HG03039 (cell line): ENCODE measurements around the gene TLDC2.

Experiments used
- ATAC-seq: cut with Tn5 transposase; IDR thresholded peaks from one replicate; pipeline ENCODE4 v1.9.1; 2021; ENCODE audit warnings: mild to moderate bottlenecking, moderate library complexity; ENCODE audit not compliant: unreplicated experiment

The TLDC2 gene

GRCh38 chr20:36849333-36850065 lies 26.4 kb upstream of the TLDC2 start:
- no peak for ATAC-seq

GRCh38 chr20:36850759-36851158 lies 25.2 kb upstream of the TLDC2 start:
- ATAC-seq, result no peak

GRCh38 chr20:36851490-36851889 lies 24.4 kb upstream of the TLDC2 start:
- no peak for ATAC-seq

GRCh38 chr20:36852187-36852586 lies 23.8 kb upstream of the TLDC2 start:
- peak; percentile 36 for ATAC-seq

GRCh38 chr20:36854348-36855240 lies 21.3 kb upstream of the TLDC2 start:
- ATAC-seq, result no peak

- ATAC-seq, result no peak
These were observed 20.7 kb upstream of the TLDC2 start for GRCh38 chr20:36855241-36855657.

- no peak for ATAC-seq
These were observed 19.7 kb upstream of the TLDC2 start for GRCh38 chr20:36856195-36856594.

GRCh38 chr20:36856691-36857635 lies 19.0 kb upstream of the TLDC2 start:
- ATAC-seq, result no peak

GRCh38 chr20:36859282-36859555 lies 16.7 kb upstream of the TLDC2 start:
- no peak for ATAC-seq

- no peak for ATAC-seq
These were observed 16.1 kb upstream of the TLDC2 start for GRCh38 chr20:36859700-36860330.

GRCh38 chr20:36860339-36860738 lies 15.6 kb upstream of the TLDC2 start:
- ATAC-seq, result no peak

GRCh38 chr20:36860811-36861624 lies 14.9 kb upstream of the TLDC2 start:
- no peak for ATAC-seq

GRCh38 chr20:36861625-36861874 lies 14.4 kb upstream of the TLDC2 start:
- ATAC-seq, result no peak

- ATAC-seq, result no peak
These were observed 13.8 kb upstream of the TLDC2 start for GRCh38 chr20:36861875-36862801.

- ATAC-seq, result no peak
These were observed 12.9 kb upstream of the TLDC2 start for GRCh38 chr20:36862857-36863668.

GRCh38 chr20:36865076-36865860 lies 10.7 kb upstream of the TLDC2 start:
- ATAC-seq, result no peak

- no peak for ATAC-seq
These were observed 10.1 kb upstream of the TLDC2 start for GRCh38 chr20:36865861-36866149.

GRCh38 chr20:36866164-36866563 lies 9.8 kb upstream of the TLDC2 start:
- no peak for ATAC-seq
